ENCODE measurements around the gene MTMR2.

MTMR2 gene

DNA sequence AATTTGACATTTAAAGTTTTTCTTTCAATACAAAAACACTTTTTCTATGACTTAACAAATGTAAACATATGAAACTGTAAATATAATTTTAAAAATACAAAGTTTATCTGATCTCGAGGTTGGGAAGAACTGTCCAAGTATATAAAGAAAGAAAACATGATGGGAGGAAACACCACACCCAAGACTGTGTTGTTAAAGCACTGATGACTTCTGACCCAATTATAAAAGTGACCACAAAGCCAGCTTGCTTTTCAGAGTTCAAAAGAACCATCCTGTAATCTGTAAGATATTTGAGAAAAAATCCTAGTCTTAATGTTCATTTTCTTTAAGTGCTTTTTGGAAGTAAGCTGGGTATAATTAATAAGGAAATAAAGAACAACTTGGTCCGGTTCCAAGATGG is 118.0 kb downstream of the MTMR2 start:
- DNase-seq = no peak

DNA sequence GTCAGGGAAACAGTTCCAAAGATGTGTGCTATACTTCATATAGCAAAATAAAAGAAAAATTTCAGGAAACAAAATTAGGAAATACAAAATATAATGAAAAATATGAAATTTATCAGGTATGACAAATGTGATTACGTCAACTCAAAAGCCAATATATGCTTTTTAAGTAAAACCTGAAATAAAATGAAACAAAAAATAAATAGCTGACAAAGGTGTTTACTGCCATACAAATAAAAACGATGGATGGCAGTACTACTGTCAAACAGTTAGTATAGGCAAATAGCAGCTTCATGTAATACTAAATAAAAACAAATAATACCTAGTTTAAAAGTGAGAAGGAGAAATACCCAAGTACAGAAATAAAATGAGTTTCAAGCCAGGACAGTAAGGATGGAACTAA is 119.9 kb downstream of the MTMR2 start:
- DNase-seq = no peak

DNA sequence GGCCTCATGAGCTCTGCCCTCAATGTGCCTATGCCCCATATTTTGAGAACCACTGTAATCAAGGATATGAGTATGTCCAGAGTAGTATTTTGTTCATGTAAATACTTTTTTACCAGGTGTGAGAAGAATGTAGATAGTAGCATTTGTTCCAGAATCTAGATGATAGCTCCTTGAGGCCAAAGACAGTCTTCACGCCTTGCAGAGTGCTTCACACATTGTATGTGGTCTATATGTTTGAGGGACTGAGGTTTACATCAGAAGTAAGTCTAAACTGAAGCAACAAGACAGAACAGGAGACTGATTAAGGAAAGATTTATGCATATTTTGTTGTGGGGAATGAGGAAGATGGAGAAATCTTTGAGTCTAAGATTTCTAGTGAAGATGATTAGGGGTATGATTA is 121.1 kb downstream of the MTMR2 start:
- DNase-seq = no peak

DNA sequence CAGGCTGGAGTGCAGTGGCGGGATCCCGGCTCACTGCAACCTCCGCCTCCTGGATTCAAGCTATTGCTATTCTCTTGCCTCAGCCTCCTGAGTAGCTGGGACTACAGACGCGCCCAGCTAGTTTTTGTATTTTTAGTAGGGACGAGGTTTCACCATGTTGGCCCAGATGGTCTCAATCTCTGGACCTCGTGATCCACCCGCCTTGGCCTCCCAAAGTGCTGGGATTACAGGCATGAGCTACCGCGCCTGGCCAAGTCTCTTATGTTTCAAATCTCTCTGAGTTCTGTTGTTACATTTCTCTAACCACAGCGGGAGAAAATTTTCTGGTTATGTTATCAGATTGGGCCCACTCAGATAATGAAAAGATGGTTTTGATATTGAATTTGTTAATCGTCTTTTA is 123.5 kb downstream of the MTMR2 start:
- no peak for DNase-seq

DNA sequence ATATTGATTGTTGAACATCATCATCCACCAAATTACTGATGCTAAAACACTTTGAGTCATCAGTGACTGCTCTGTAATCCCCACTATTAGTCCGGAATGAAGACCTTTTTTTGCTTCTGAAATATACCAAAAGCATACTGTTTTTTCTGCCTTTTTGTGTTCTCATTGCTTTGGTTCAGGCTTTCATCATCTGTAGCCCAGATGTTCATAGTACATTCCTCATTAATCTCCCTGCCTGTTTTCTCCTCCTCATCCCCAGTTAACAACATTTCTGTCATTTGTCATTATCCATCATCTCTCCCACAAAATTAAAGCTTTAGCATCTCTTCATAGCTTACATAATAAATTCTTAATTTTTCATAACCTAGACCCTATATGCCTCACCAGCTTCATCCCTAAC is 124.4 kb downstream of the MTMR2 start:
- DNase-seq = no peak

DNA sequence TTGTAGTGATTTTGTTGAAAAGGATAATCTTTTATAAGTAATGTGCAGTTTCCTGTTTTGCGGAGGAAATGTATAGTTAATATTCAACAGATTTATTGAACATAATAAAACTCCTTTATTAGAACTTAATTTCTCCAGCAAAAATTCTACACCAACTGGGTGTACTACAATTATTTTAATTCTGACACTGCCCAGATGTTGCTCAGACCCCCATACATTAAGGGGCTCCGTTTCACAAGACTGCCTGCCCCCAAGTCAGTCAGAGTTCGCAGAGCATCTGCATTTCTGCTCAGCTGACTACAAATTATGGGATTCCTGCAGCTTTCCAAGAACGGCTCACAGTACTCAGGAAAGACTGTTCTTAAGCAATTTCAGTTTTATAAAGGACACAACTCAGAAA is 127.4 kb downstream of the MTMR2 start:
- no peak for DNase-seq

DNA sequence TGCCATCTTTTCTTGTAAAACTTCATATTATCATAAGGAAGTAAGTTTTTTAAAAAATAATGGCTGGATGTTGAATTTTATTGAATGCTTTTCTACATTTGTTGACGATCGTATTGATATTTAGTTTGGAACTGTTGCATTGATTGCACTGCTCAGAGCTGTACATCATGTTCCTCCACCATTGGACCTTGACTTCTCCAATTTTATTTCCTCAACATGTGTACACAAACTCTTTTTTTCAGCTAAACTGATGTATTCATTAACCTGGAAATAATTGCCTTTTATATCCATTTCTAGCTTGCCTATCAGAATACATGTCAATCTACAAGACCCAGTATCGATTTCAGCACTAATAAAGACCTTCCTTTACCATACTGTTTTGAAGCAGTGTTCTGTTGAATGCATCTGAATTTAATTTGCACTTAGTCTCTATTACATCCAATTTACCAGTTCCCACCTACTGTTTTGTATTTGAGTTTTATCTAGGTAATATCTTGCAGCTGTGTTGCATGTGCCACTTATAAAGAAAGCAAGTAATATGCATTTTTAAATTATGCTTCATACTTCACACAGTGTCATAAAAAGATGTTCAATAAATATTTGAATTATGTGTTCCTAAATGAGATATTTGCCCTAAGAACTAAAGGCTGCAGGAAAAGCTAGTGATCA is 128.1 kb downstream of the MTMR2 start:
- no peak for DNase-seq

DNA sequence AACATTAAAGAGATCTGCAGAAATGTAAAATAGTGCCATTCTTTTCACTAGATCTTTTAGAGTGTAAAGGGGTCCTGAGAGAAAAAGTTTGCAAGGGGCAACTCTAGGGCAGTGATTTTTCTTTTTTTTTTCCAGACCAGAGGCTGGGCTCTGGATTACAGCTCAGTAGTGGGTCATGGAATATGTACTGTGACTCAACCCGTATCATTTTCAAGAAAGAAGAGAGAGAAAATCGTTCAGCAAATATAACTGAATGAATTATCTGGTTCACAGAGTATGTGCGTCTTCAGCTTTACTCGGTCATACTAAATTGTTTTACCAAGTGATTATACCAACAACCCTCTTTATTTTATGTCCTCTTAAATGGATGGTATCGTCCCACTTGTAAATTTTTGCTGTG is 129.8 kb downstream of the MTMR2 start:
- no peak for DNase-seq

DNA sequence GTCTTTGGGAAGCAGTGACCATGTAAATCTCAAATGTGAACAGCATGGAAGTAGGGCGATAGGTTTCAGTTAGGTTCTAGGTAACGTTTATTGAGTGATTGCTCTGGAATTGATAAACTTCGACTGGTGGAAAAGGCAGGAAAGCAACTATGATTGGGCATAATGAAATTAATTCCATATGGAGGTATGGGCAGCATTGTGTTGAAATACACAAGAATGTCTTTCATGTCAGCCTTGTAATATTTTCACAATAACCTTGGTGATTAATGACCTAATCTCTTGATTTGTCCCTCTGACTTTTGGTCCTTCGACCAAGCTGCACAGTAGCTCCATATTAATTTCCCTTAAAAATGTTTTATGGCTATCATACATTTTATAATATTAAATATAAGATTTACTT is 130.8 kb downstream of the MTMR2 start:
- no peak for DNase-seq

DNA sequence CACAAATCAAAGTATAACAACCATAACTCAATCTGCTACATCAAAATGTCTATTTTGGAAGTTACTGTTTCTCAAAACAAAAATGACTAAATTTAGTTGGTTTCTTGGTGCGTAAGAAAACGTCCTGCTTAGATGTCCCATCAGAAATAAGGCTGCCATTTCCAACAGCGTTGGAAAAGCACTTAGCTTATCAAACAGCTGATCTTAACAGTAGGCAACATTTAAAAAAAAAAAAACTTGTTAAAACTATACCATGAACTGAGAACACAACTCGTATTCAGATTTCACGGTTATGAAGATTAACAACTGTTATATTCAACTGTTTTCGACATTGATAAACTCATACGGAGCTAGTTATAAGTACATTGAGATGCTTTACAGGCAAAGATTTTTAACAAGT is 131.2 kb downstream of the MTMR2 start:
- no peak for DNase-seq

DNA sequence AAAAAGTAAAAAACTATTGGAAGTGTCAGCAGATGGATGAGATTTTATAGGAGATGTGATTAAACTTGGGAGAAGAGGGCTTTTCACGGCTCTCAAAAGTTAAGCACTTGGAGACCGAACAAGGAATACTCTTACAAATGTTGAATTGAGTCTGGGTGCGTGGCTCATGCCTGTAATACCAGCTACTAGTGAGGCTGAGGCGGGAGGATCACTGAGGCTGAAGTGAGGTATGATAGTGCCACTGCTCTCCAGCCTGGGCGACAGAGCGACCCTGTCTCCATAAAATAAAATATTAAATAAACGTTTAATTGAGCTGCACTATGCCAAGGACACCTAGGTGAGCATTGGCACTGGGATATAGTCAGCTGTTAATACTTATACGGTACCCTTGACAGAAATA is 131.7 kb downstream of the MTMR2 start:
- no peak for DNase-seq

DNA sequence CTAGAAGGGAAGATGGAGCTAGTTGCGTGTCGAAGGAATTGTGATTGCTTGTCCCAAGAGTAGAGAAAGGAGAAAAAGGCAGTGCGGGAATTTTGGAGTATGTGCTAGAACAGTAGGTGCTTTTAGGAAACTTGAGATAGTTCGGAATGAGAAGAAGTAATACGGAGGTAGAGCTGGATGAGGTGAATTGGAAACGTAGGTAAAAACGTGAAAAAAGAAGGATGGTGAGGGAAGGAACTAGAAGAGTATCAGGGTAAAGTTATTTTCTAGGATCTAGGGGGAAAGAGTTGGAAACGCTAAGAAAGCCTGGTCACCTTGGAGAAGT is 132.2 kb downstream of the MTMR2 start:
- no peak for DNase-seq

DNA sequence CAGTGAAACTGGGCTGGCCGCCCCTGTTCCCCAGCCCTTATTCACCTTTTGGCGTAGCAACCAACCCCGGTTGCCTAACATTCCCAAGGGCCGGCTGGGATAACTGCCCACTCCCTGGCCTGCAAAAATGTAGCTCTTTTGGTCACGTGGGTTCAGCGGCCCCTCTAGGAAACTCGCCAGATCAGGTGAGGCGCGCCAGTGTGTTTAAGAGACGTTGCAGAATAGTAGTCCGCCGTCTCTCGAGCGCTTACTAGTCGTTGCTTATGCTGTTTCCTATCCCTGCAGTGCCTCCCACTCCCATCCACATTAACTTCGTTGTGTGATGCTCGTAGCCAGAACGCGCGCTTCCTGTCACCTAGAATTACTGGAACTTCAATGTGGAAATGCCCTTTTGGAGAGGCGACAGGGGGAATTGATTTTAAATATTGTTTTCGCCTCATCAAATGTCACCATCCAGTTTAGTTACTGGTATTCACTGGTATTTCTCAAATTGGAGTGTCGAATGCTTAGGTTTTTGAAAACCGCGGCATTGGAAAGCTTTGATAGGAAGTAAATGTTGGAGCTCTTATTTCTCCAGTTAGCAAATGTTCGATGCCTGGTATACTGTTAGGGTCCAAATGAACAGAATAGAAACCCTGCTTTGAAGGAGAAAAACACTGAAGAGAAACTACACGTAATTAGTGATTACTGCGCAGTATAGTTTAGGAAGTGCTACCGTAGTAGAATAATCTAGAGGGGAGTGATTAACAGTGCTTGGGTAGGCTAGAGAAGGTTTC is 132.8 kb downstream of the MTMR2 start:
- DNase-seq = peak; percentile 62

DNA sequence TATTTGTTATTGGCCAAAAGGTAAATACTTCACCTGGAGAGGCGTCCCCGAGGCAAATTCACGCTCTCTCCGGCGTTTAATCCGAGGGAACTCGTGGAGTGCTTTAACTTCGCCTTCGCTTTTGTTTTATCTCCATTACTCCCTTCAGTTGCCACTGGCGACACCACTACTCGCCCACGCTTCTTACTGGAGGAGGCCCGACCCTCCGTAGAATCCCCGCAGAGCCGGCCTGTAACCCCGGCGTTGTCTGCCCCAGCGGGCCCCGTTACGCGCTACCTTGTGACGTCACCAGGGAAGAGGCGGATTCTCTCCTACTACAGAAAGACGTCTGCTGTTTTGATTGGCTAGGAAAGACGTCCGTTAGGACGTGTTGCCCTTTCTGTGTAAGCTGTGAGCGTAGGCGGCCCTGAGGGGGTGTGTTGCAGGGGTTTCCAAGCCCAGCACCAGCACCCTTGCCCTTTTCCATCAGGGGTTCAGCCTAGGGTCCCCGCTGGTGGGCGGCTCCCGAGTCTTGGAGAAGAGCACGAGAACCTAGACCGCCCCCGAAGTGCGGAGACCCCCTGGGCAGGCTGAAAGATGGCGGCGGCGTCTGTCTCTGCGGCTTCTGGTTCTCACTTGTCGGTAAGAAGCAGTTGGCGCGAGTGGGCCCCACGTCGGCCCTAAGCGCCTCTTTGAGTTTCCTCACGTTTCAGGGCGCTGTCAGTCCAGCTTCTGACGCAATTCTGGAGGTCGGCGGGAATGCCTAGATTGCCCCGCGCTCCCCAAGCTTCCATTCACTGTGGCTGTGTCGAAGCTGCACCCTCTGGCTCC is 133.6 kb downstream of the MTMR2 start, which contains the start of gene CEP57:
Gene CEP57 (plus strand): TSS at position 376 of the 810 bp plus-strand sequence. CDS start 201 bp downstream, at position 577.
- peak; percentile 96 for DNase-seq

DNA sequence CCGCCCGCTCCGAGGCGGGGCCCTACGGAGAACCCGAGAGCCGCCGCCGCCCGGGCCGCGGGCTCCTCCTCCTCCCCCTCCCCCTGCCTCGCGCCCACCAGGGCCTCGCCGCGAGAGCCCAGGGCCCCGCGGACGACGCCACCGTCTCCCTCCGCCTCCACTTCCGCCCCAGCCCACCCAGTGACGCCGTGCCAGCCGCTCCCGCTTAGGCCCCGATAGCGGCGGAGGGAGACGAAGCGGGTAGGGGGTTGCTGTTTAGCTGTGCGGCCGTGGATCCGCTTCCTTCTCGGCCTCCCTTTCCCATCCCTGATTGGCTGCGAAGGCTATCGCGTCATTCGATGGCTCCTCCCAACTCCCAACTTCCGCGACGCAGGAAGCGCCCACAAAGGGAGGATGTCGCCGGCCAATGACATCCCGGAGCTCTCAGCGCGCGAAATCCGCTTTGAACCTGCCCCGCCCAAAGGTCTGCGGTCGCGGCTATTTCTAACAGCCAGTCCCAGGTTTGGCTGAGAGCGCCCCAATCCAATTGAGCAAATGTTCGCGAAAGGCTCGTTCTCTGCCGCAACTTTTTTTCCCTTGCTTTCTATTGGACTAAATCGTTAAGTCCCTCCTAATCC is 134.3 kb downstream of the MTMR2 start, which contains the start of gene FAM76B:
Gene FAM76B (minus strand): TSS at position 277 of the 617 bp plus-strand sequence. CDS start 304 bp downstream, outside the sequence.
- peak; percentile 99 for DNase-seq

DNA sequence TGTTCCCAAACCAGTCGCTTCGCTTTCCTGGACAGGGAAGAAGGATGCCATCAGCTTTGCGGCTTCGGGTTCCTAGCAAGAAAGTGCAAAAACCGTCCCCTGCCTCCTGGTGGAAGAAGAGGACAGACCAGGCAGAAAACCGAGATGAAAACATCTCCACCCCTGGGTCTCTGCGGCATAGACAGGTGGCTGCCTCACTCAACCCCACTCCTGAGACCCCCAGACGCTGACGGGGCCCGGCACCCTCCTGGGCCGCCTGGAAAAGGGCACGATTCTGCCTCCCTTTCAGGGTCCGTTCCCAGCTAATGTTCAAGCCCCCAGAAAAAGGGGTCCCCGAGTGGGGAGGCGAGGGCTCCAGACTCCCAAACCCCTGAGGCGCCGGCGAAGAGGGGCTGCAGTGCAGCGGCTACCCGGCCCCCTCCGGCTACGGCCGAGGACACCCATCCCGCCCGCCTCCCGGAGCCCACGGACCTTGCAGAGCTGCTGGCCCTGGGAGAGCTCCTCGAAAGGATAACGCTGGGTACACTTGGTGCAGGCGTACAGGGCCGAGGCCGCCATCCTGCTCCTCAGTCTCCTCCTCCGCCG is 134.9 kb downstream of the MTMR2 start:
- peak; percentile 25 for DNase-seq
